K562 (cell line): ENCODE results near the gene PHYHD1. TPM values are rescaled to one million over a fixed set of nuclear protein-coding genes. Genes with fewer than 3 reads are reported as not detected.

Experiments used
- BRCA1 ChIP-seq, 2 experiments: fragments of 450-650 bp in 1 of 2; sonication (generic) in 1 of 2; formaldehyde crosslinking in 1 of 2; IDR thresholded peaks; 2 replicates each; pipeline versions ENCODE4 v1.5.0 to v1.6.1; 2017 to 2020; ENCODE audit warnings: mild to moderate bottlenecking in 1 of 2, missing genetic modification reagents in 1 of 2
- CSDE1 ChIP-seq, 2 experiments: fragments of 450-650 bp; IDR thresholded peaks; 2 replicates each; pipeline ENCODE4 v1.6.1; 2016; ENCODE audit warnings: mild to moderate bottlenecking in 1 of 2
- CTBP1 ChIP-seq: fragments of 450-650 bp; IDR thresholded peaks from 2 replicates; pipeline ENCODE4 v1.6.1; 2016; ENCODE audit warnings: borderline replicate concordance
- DMBX1 ChIP-seq: fragments of 250-450 bp; sonication (Bioruptor Pico); IDR thresholded peaks from 2 replicates; pipeline ENCODE4 v1.8.0; 2022; ENCODE audit warnings: inconsistent platforms, mild to moderate bottlenecking, moderate library complexity, borderline replicate concordance
- ELF4 ChIP-seq: fragments of 450-650 bp; formaldehyde crosslinking; IDR thresholded peaks from 2 replicates; pipeline ENCODE4 v1.4.0; 2022; ENCODE audit warnings: missing genetic modification characterization
- FOXK1 ChIP-seq: sonication (generic); formaldehyde crosslinking; IDR thresholded peaks from 2 replicates; pipeline ENCODE4 v1.8.0; 2022; ENCODE audit warnings: missing genetic modification reagents, mild to moderate bottlenecking, borderline replicate concordance
- FOXP4 ChIP-seq: sonication (generic); formaldehyde crosslinking; IDR thresholded peaks from 2 replicates; pipeline ENCODE4 v1.8.0; 2022; ENCODE audit warnings: mild to moderate bottlenecking, missing genetic modification reagents, borderline replicate concordance
- MTA1 ChIP-seq: fragments of 450-650 bp; IDR thresholded peaks from 2 replicates; pipeline ENCODE4 v1.6.1; 2017; ENCODE audit warnings: borderline replicate concordance
- PKNOX1 ChIP-seq: fragments of 450-650 bp; IDR thresholded peaks from 2 replicates; pipeline ENCODE4 v1.6.1; 2016
- PML ChIP-seq: IDR thresholded peaks from 2 replicates; pipeline ENCODE4 v1.6.1; 2012; ENCODE audit warnings: low read length, inconsistent platforms
- PRPF4 ChIP-seq: fragments of 200-400 bp; formaldehyde crosslinking; IDR thresholded peaks from one replicate; pipeline ENCODE4 v1.6.1; 2017; ENCODE audit warnings: low read length, low read depth, mild to moderate bottlenecking; ENCODE audit not compliant: insufficient read depth, poor library complexity, severe bottlenecking
- PURB ChIP-seq: sonication (generic); formaldehyde crosslinking; IDR thresholded peaks from 2 replicates; pipeline ENCODE4 v1.9.0; 2021; ENCODE audit warnings: low read depth, mild to moderate bottlenecking, missing genetic modification reagents
- RERE ChIP-seq: sonication (generic); formaldehyde crosslinking; IDR thresholded peaks from 2 replicates; pipeline ENCODE4 v1.8.0; 2023; ENCODE audit warnings: missing genetic modification reagents, mild to moderate bottlenecking, borderline replicate concordance
- RNF2 ChIP-seq: sonication (generic); IDR thresholded peaks from 2 replicates; pipeline ENCODE4 v1.6.1; 2016
- SOX6 ChIP-seq: fragments of 450-650 bp; IDR thresholded peaks from 2 replicates; pipeline ENCODE4 v1.6.1; 2014; ENCODE audit warnings: mild to moderate bottlenecking
- TAF7 ChIP-seq: fragments of 450-650 bp; IDR thresholded peaks from 2 replicates; pipeline ENCODE4 v1.6.1; 2016; ENCODE audit warnings: missing genetic modification characterization, missing compliant biosample characterization
- ZNF121 ChIP-seq: sonication (generic); formaldehyde crosslinking; conservative IDR thresholded peaks from 2 replicates; pipeline ENCODE4 v1.8.0; 2022; ENCODE audit warnings: missing genetic modification reagents
- ZNF124 ChIP-seq: sonication (generic); formaldehyde crosslinking; IDR thresholded peaks from 2 replicates; pipeline ENCODE4 v1.8.1; 2022; ENCODE audit warnings: missing genetic modification reagents
- ZNF239 ChIP-seq: fragments of 250-450 bp; sonication (Bioruptor Pico); IDR thresholded peaks from 2 replicates; pipeline ENCODE4 v1.4.0; 2020; ENCODE audit warnings: mild to moderate bottlenecking
- ZNF785 ChIP-seq: fragments of 250-450 bp; sonication (Bioruptor Pico); IDR thresholded peaks from 2 replicates; pipeline ENCODE4 v1.4.0; 2020; ENCODE audit warnings: mild to moderate bottlenecking
- polyA plus RNA-seq, 8 experiments: library from polyadenylated mRNA; depleted of rRNA in 4 of 8; stranded (reverse) in 5 of 8; unstranded in 3 of 8; fragments of >200 nt; fragmentation: Nextera tagmentation in 2 of 8; fragmentation: Illumina TruSeq in 1 of 8; extraction: Ambion mirVana in 2 of 8; extraction: Trizol in 1 of 8; gene quantifications; 2 replicates each; pipeline versions ENCODE4 v1.2.1 to v1.2.3, GENCODE V29; 2011 to 2014; ENCODE audit warnings: inconsistent platforms in 1 of 8, missing spikeins in 1 of 8
- total RNA-seq, 7 experiments: library from RNA; depleted of rRNA in 6 of 7; stranded (reverse); fragments of >200 nt in 6 of 7; fragmentation: Illumina TruSeq in 2 of 7; extraction: Trizol in 2 of 7; gene quantifications; 2 replicates each; pipeline versions ENCODE4 v1.2.1 to v1.2.3, GENCODE V29; 2011 to 2021; ENCODE audit warnings: low replicate concordance in 1 of 7

Gene PHYHD1
- total and polyA plus RNA-seq, 9 of the 15 experiments (the other 6 are each of a cell fraction or from before 2014, with no cell fraction given): 0.36 to 1.3 (median 0.80) TPM

GRCh38 chr9:128881884-128882676 is 38.7 kb upstream of the PHYHD1 start, which contains the start of the genes KYAT1 and LRRC8A (continued):
- no peak for TF ChIP-seq PRPF4
- TF ChIP-seq ZNF124 (CRISPR knock-in tag): no peak
- no peak for TF ChIP-seq FOXP4 (CRISPR knock-in tag)
- no peak for TF ChIP-seq ZNF121 (CRISPR knock-in tag)
- 0 out of 2 replicates have a peak, but pooled peaks have one; percentile 53 for TF ChIP-seq ELF4
- TF ChIP-seq BRCA1 (IDR thresholded peaks at IDR 0.05): no peak
- no peak for TF ChIP-seq BRCA1 (CRISPR knock-in tag; IDR thresholded peaks at IDR 0.05)
- TF ChIP-seq SOX6: no peak; the same call in 1 of the 2 replicates
- TF ChIP-seq ZNF239 (CRISPR knock-in tag): no peak
- TF ChIP-seq MTA1: peak; percentile 96
- TF ChIP-seq ZNF785 (CRISPR knock-in tag): no peak
- TF ChIP-seq RERE: no peak
- no peak for TF ChIP-seq PKNOX1
- no peak for TF ChIP-seq TAF7 (tag)
- TF ChIP-seq DMBX1: 0 out of 2 replicates have a peak, but pooled peaks have one; percentile 30
- peak; percentile 69; the same call in 1 of the 2 replicates for TF ChIP-seq CTBP1
- TF ChIP-seq FOXK1 (CRISPR knock-in tag): no peak
- TF ChIP-seq CSDE1 (IDR thresholded peaks at IDR 0.05): no peak
- no peak for TF ChIP-seq PURB (CRISPR knock-in tag)
- no peak for TF ChIP-seq PML
- TF ChIP-seq RNF2: no peak
